GM12878 (cell line): Measurements from ENCODE around the gene SCT. TPM values are rescaled to one million over a fixed set of nuclear protein-coding genes. Genes with fewer than 3 reads are reported as not detected.

ENCODE experiments used
- ATAC-seq: fragments of 200-7000 bp; cut with Tn5 transposase; 3 replicates; pipeline ENCODE4 v1.9.1; 2020; ENCODE audit warnings: mild to moderate bottlenecking, moderate library complexity
- BruUV-seq: library from RNA; stranded (reverse); fragments of 400-500 nt; replicated peaks from 2 replicates; lab custom pipeline; 2021; lab: Mats Ljungman, UMichigan
- CTCF ChIA-PET: fragments of 300-600 bp; sonication (Branson Sonifier 250); formaldehyde crosslinking; extraction: SDS; loops from one replicate; lab custom pipeline; 2021; ENCODE audit warnings: inconsistent platforms; lab: Yijun Ruan, JAX
- POLR2A ChIA-PET: fragments of 350-600 bp; formaldehyde crosslinking; extraction: SDS; loops from one replicate; lab custom pipeline; 2021; ENCODE audit warnings: inconsistent platforms; lab: Charles Lee
- RAD21 ChIA-PET: fragments of 300-600 bp; sonication (Branson Sonifier 250); formaldehyde crosslinking; loops from one replicate; lab custom pipeline; 2023; ENCODE audit warnings: antibody characterized with exemption; ENCODE audit not compliant: unreplicated experiment; lab: Charles Lee
- SMC1A ChIA-PET: fragments of 300-600 bp; sonication (Branson Sonifier 250); formaldehyde crosslinking; loops from one replicate; lab custom pipeline; 2023; ENCODE audit not compliant: unreplicated experiment, uncharacterized antibody; lab: Charles Lee
- DNase-seq: peaks from one replicate; pipeline ENCODE4 v3.0.0-alpha.2; 2011; ENCODE audit warnings: low read depth, low spot score
- FAIRE-seq: peaks from 3 replicates; lab custom pipeline; 2011; peaks lifted over from hg19 to GRCh38; lab: Jason Lieb, UNC
- H2AFZ ChIP-seq: 2 replicates; pipeline ENCODE4 v1.6.0; 2011; ENCODE audit warnings: low read depth, low read length, control low read depth; ENCODE audit not compliant: control insufficient read depth
- H3K27ac ChIP-seq: 2 replicates; pipeline ENCODE4 v1.5.1; 2011; ENCODE audit warnings: control low read depth; ENCODE audit not compliant: control insufficient read depth, insufficient read depth
- H3K27me3 ChIP-seq, 2 experiments: replicated peaks in 1 of 2; 2 replicates each; pipeline versions ENCODE4 v1.6.0 to v1.6.1; 2011; ENCODE audit warnings: low read length in 1 of 2; ENCODE audit not compliant: control insufficient read depth in 2 of 2, insufficient read depth in 2 of 2
- H3K36me3 ChIP-seq, 2 experiments: 2 replicates each; pipeline ENCODE4 v1.5.1; 2011; ENCODE audit warnings: low read length in 1 of 2; ENCODE audit not compliant: control insufficient read depth in 2 of 2, insufficient read depth in 2 of 2
- H3K4me1 ChIP-seq: 2 replicates; pipeline ENCODE4 v1.6.1; 2011; ENCODE audit warnings: mild to moderate bottlenecking, low read length, moderate library complexity, mixed read lengths; ENCODE audit not compliant: control insufficient read depth, insufficient read depth
- H3K4me2 ChIP-seq: 2 replicates; pipeline ENCODE4 v1.6.0; 2011; ENCODE audit warnings: control low read depth; ENCODE audit not compliant: control insufficient read depth, insufficient read depth
- H3K4me3 ChIP-seq: fragments of 200-600 bp; sonication (generic); 2 replicates; pipeline ENCODE4 v1.5.1; 2016
- H3K79me2 ChIP-seq: 2 replicates; pipeline ENCODE4 v1.6.0; 2011; ENCODE audit warnings: low read length; ENCODE audit not compliant: control insufficient read depth, insufficient read depth
- H3K9ac ChIP-seq: 2 replicates; pipeline ENCODE4 v1.8.0; 2011; ENCODE audit warnings: low read length, control low read depth, mixed read lengths; ENCODE audit not compliant: control insufficient read depth, insufficient read depth
- H3K9me3 ChIP-seq: replicated peaks from 3 replicates; pipeline ENCODE4 v1.5.1; 2011; ENCODE audit warnings: mild to moderate bottlenecking, low read length; ENCODE audit not compliant: control insufficient read depth, insufficient read depth
- H4K20me1 ChIP-seq: 2 replicates; pipeline ENCODE4 v1.6.0; 2011; ENCODE audit not compliant: control insufficient read depth, insufficient read depth
- CBFB ChIP-seq: IDR thresholded peaks from 2 replicates; pipeline ENCODE4 v1.6.1; 2016; ENCODE audit warnings: antibody characterized with exemption, low read depth
- E4F1 ChIP-seq: fragments of 450-650 bp; IDR thresholded peaks from 2 replicates; pipeline ENCODE4 v1.6.1; 2018; ENCODE audit warnings: borderline replicate concordance, mild to moderate bottlenecking; ENCODE audit not compliant: partially characterized antibody
- ETV6 ChIP-seq, 2 experiments: fragments of 450-650 bp in 1 of 2; IDR thresholded peaks in 1 of 2; conservative IDR thresholded peaks in 1 of 2; 2 replicates each; pipeline ENCODE4 v1.6.1; 2014; ENCODE audit warnings: antibody characterized with exemption in 1 of 2, borderline replicate concordance in 1 of 2, low read depth in 1 of 2, mild to moderate bottlenecking in 1 of 2, moderate library complexity in 1 of 2
- IRF3 ChIP-seq: fragments of 450-650 bp; IDR thresholded peaks from 2 replicates; pipeline ENCODE4 v1.6.1; 2014; ENCODE audit warnings: mild to moderate bottlenecking
- SREBF2 ChIP-seq: IDR thresholded peaks from 2 replicates; pipeline ENCODE4 v1.6.1; 2012; ENCODE audit warnings: mild to moderate bottlenecking, low read length
- TCF12 ChIP-seq: IDR thresholded peaks from 2 replicates; pipeline ENCODE4 v1.6.1; 2011; ENCODE audit warnings: low read depth, mild to moderate bottlenecking, low read length
- ZBED1 ChIP-seq: IDR thresholded peaks from 2 replicates; pipeline ENCODE4 v1.6.1; 2016; ENCODE audit warnings: borderline replicate concordance
- WGBS: methylation state at CpG from one replicate; pipeline ENCODE4 v1.1.6; 2016; ENCODE audit warnings: low lambda C conversion rate; ENCODE audit not compliant: insufficient replicate concordance, insufficient coverage; ENCODE audit errors: missing lambda C conversion rate; 5-methylcytosine and 5-hydroxymethylcytosine counted together
- in situ Hi-C: fragments of 300-500 bp; cut with MboI; formaldehyde crosslinking; loops from 9 replicates; pipeline ENCODE4 v1.14.3; 2018; ENCODE audit warnings: mixed read lengths
- intact Hi-C: fragments of 100-400 bp; cut with micrococcal nuclease; formaldehyde crosslinking; loops from one replicate; pipeline ENCODE4 v1.14.2; 2022; ENCODE audit not compliant: unreplicated experiment
- polyA plus RNA-seq, 11 experiments: library from polyadenylated mRNA; depleted of rRNA in 4 of 11; unstranded in 6 of 11; stranded (reverse) in 5 of 11; fragments of >200 nt; fragmentation: Nextera tagmentation in 4 of 11; fragmentation: Illumina TruSeq in 1 of 11; extraction: Ambion mirVana in 4 of 11; extraction: Trizol in 1 of 11; gene quantifications; 1 replicate in 1 of 11; 2 replicates in 10 of 11; pipeline versions ENCODE4 v1.2.1 to v1.2.3, GENCODE V29; 2011 to 2016; ENCODE audit warnings: inconsistent platforms in 2 of 11, missing spikeins in 2 of 11, low read depth in 1 of 11
- total RNA-seq, 4 experiments: library from RNA; depleted of rRNA in 3 of 4; stranded (reverse); fragments of >200 nt in 3 of 4; fragmentation: Illumina TruSeq in 1 of 4; extraction: Trizol in 1 of 4; gene quantifications; 2 replicates each; pipeline versions ENCODE4 v1.2.1 to v1.2.3, GENCODE V29; 2013 to 2021

Gene SCT
- total and polyA plus RNA-seq, 10 of the 15 experiments (the other 5 are each of a cell fraction or from before 2014, with no cell fraction given): not detected

GRCh38 chr11:620935-621814 lies 5.8 kb downstream of the SCT start:
- Histone ChIP-seq H2AFZ (no peak overlapping the region), H3K9me3 (no peaks in the 10 kb centered on the region), H3K79me2 (no peaks in the 10 kb centered on the region), H3K36me3 (no peaks in the 10 kb centered on the region), H3K4me3 (no peak overlapping the region), H4K20me1 (no peaks in the 10 kb centered on the region), H3K4me2 (no peak overlapping the region), H3K27me3 (no peaks in the 10 kb centered on the region), H3K27ac (no peak overlapping the region), H3K4me1 (peaks cover 4% of the 10 kb centered on the region), H3K9ac (no peak overlapping the region)
- CTCF ChIA-PET: no interaction called here
- 69% methylated on average over 38 of the region's 45 CpGs for WGBS
- RAD21 ChIA-PET: no interaction called here
- DNase-seq (no peak), ATAC-seq (no peak), FAIRE-seq (no peak)
- in situ Hi-C loops (no loop called here), intact Hi-C loops (no loop called here)
- SMC1A ChIA-PET: no interaction called here
- POLR2A ChIA-PET: no interaction called here
- BruUV-seq: no TSS peak
- TF ChIP-seq SREBF2 (no peak), ZBED1 (no peak), TCF12 (no peak), CBFB (no peak), ETV6 (conservative IDR thresholded peaks at IDR 0.05 in 1 of 2, IDR thresholded peaks at IDR 0.05 in 1 of 2; ENCODE audit: borderline replicate concordance in 1 of 2, low read depth in 1 of 2) (no peak), E4F1 (no peak), IRF3 (no peak)
- TF ChIP-seq, all 136 proteins: peak for 0
